ENCODE results near the gene C14orf93.

C14orf93 gene

DNA sequence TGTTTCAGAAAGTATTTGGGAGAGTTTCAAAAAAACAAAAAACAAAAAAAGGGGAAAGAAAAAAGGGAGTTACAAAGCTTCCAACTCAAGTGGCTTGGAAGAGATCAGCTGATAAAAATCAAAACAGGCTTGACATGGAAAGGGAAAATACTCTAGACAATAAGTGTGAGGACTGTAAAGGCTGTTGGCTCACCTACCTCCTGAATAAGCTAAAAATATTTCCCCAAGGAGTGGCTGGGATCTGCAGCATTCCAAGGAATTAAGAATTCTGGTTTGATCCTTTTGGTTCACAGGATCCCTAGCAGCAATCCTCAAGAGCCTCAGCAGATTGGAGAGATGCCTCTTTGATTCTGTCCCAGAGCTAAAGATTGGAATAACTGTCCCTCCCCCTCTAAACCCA, 16.4 kb downstream of the C14orf93 start:
- DNase-seq, result no peak

DNA sequence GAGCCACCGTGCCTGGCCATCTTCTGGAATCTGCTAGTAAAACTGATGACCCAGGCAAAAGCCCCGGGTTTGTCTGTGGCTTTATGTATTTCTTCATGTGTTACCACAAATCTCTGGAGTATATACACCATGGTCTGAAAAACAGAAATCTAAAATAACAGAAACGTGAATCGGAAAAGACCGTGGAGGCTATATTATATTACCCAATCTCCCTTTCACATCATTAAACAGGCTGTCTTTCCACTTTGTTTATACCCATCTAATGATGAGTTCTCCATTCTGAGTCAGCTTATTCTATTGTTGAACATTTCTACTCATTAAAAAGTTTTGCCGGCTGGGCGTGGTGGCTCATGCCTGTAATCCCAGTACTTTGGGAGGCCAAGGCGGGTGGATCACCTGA, 18.1 kb downstream of the C14orf93 start:
- DNase-seq, result no peak

DNA sequence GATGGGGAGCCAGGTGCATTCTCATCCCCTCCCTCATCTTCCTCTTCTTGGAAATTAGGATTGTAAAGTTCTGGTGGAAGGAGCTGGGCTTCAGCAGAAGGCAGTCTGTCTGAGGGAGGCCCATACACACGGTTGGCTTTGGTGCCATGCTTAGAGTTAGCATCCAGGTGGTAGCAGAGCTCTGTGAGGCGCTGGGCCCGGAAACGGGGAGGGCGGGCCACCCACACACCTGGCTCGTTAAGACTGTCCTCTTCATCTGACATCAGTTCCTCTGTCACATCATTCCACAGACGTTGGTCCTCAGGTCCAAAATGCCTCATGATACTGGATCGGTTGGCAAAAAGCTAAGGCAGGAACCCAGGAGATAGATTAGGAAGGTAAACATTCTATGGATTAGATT, 22.7 kb downstream of the C14orf93 start:
- no peak for DNase-seq

DNA sequence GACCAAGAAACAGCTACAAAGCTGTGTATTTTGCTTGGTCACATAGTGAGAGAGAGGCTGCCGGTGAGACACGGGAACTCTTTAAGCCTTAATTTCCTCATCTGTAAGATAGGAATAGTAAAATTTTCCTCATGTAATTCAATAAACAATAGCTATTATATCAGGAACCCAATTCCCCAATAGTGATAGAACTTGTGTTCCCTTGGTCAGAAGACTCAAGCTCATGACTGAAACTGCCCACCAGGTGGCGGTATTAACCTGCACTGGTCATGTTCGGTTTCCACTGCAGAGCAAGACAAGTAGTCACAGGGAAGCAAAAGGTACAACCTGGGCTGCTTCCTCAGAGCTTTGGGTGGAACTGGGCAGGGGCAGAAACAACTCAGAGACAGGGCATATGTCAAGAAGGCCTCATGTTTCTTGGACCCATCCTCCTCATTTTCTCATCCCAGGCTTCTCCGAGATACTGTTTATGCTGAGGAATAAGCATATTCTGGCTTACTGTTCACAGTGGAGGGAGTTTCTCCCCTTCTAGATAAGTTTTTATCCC, 23.4 kb downstream of the C14orf93 start:
- peak; percentile 67 for DNase-seq

DNA sequence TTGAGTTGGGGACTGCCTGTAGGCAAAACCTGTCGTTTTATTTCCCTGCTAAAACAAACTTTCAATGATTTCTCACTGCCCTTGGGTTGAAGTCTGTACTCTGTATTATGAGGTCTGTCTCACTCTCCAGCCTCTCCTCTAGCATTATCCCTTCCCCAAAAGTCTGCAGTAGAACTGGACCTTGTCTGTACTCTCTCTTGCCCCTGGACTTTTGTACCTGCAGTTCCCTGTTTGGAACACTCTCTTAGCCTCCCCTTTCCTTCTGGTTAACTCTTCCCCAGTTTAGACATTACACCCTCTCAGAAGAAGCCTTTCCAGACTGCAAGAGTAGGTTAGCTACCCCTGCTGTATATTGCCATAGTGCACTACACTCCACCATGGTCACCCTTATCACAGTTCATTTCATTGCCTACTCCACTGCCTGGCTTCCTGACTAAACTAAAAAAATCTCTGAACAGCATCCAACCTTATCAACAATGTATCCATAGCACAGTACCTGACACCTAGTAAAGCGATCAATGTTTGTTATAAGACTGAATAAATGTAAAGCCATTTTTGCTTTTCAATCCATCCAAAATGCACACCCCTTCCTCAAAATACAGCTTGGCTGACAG, 23.9 kb downstream of the C14orf93 start:
- DNase-seq, result no peak

DNA sequence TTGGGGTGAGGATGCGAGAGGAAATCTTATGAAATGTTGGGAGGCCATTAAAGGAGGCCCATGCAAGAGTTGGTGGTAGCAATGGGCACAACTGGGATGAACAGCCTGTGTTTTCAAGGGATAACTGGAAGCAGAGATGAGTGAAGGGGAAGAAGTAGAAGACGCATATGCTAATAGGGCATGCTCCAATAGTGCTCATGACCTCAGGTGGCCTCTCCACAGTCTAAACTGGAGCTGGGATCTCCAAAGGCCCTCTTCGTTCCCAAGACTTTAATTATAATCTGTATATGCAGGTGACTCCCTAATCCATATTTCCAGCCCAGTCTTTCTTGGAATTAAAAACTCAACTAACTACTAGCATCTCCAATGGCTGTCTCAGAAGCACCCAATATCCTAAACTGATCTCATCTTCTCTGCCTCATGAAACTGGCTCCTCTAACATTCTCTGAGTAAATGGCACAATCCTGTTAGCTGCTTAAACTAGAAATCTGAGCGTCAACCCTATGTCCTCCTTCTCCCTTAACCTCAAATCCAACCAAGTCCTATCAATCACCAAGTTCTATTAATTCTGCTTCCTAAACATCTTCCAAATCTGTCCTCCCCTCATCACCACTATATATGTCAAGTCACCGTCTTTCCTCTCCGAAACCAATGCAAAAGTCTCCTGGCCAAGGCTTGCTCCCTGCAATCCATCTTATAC, 24.8 kb downstream of the C14orf93 start:
- no peak for DNase-seq

DNA sequence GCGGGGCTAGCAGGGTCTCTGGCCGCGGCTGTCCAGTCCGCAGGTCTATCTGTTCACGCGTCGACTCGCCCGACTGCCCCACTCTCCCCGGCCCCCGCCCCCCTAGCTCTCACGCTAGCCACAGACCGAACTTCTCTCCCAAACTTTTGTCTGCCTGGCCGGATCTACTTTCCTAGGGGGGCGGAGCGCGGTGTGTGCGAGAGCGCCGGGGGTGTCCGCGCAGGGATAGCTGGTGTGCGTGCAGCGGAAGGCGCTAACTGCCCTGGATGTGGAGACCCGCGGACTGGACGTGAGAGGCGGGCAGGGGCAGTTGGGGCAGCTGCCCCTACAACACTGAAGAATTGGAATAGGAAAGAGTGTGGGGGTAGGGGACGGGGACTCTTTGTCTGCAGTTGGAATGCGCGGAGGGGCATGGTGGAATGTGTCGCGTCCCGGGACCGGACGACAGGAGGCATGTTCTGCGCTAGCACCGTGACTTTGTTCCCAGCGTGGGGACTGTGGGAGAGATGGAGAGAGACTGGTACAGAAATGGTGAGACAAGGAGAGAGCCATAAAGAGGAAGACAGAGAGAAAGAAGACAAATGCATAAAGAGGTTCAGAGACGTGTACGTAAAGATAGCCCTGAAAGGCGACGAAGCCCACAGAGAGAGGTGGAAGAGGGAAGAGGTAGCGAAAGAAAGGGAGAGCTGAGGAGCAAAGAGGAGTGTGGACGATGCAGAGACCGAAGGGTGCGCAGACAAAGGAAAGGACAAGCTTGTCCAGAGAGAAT, 27.3 kb downstream of the C14orf93 start, which contains the start of gene AJUBA:
Gene AJUBA (minus strand): TSS at position 75 of the 769 bp plus-strand sequence. CDS start 285 bp downstream, outside the sequence.
- peak; percentile 77 for DNase-seq

DNA sequence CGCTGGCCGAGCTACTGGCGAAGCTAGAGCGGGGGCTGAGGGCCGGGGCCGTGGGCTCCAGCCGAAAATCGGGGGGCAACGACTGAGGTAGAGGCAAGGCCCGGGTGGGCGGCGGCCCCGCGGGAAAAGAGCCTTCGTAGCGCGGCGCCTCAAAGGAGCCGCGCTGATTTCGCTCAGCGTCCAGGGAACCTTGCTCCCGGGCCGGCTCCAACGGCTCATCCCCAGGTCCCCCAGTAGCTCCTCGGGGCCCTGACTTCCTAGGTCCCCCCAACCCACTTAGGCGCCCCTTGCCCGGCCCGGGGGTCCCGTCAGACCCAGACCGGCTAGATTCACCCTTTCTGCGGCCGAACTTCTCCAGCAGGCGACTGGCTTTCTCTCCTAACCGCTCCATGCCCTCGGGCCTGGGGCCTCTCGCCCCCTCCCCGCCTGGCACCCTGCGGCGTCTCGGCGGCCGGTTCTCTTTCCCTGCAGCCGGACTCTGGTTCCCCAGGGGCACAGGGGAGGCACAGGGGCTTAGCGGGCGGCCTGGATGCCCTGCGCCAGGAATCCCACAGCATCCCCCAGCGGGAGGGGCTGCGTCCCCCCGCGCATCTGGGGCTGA, 28.0 kb downstream of the C14orf93 start:
- no peak for DNase-seq

DNA sequence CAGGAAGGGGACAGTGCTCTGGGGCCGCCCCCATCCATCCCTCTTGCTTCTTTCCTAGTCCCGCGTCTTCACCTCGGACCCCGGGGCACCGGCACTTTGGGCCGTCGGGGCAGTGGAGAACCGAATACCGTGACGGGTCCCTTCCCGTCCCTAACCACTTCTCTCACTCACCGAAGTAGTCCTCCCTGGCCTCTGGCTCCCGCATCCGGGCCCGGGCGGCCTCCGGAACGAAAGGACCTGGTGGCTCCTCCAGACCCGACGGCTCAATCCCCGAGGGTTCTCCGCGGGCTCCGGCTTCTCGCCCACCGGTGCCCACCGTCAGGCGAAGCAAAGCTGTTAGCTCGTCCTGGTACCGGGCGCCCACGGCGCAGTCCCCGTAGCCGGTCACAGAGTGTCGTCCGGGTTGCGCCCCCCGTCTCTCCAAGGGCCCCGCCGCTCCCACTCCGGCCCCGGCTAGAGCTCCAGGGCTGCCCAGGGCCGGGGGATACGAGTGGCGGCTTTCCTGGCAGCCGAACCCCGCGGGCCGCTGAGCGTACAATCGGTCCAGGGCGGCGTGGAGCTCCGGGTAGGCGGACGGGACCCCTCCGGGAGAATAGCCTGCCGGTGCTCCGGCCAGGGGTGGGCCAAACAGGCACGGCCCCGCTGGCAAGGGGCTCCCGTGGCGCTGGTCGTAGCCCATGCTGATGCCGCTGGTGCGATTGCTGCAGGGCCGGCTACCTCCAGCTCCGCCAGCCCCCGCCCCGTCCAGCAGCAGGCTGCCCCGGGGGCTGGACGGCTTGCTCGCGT, 28.7 kb downstream of the C14orf93 start:
- no peak for DNase-seq

DNA sequence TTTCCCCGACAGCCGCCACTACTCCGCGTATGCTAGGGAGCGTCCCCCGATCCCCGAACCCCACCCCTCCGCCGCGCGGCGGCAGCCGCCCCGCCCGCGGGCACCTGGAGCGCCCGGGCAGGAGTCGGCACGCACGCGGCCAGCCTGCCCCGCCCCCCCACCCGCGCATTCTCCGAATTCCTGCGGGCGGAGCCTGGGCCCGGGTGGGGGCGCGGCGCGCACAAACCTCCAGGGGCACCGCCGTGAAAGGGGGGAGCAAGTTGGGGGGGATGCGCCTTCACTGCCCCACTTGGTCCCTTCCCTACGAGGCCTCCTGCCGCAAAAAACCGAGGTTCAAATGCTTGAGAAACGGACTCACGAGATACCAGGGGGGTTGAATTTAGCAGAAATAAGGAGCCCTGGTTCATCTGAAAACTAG, 29.3 kb downstream of the C14orf93 start:
- DNase-seq, result peak; percentile 61

DNA sequence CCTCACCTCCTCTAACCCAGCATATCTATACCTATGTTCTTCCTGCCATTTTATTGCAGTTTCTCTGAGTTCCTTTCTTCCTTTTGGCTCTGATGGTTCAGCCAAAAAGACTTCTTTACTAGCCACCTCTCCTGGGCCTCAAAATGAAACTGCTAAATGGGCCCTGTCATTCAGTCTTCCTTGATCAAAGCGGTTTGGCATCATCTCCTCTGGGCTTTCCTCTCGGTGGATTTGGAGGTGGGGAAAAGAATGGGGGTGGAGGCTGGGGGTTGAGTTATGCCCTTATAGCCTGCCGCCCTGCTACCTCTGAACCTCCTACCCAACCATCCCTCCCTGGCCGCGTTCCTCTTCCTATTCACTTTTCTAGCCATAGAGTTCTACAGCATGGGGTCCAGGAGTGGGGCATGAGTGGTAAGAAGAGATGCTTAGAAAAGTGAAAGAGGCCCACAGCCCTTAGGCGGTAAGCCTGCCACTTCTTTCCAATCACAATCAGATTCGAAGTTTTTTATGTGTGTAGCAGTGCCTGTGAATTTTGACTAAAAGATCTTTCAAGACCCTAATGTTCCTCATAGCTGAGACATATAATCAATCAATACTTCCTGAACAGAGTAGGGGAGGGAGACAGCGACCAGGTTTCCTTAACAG, 30.1 kb downstream of the C14orf93 start:
- no peak for DNase-seq

DNA sequence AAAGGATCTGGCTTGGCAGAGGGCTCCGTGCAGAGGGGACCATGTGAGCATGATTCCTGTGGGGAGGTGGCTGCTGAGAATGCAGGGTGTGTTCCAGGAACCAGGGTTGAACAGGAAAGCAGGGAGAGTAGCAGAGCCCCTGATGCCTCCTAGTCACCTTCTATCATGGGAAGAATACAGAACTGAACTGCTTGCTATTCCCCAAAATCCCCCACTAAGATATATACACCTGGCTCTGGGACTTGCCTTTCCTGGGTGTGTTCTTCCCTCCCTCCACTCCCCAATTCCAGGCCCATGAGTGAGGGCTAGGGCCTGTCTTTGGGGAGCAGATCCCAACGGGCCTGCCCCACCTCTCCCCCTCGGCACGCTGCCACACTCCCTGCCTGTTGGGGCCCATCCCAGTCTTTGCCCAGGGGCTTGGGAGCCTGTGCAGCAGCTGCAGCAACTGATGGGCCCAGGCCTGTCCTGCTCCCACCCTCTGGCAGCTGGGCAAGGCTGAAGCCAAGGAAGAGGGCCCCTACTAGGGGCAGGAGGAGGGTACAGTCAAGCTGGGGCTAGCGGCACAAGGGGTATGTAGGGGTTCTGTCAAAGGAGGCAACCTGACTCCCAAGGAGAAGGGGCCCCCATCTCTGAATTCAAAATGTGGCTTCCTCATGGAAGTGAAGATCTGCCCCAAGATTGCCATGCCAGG, 30.8 kb downstream of the C14orf93 start:
- DNase-seq, result no peak

DNA sequence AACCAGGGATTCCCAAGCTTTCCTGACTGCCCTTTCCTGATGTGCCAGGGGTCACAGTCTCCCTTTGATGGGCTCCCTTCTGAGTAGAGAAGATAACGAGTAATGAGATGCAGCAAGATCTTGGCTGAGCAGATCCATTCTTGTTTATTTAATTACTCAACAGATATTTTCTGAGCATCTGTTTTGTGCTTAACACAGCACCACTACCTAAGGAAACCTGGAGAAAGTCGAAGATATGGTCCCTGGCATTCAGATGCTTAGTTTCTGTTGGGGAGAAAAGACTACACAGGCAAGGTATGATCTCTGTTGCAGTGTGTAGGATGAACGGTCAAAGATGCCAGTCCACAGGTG, 31.5 kb downstream of the C14orf93 start:
- DNase-seq, result no peak

DNA sequence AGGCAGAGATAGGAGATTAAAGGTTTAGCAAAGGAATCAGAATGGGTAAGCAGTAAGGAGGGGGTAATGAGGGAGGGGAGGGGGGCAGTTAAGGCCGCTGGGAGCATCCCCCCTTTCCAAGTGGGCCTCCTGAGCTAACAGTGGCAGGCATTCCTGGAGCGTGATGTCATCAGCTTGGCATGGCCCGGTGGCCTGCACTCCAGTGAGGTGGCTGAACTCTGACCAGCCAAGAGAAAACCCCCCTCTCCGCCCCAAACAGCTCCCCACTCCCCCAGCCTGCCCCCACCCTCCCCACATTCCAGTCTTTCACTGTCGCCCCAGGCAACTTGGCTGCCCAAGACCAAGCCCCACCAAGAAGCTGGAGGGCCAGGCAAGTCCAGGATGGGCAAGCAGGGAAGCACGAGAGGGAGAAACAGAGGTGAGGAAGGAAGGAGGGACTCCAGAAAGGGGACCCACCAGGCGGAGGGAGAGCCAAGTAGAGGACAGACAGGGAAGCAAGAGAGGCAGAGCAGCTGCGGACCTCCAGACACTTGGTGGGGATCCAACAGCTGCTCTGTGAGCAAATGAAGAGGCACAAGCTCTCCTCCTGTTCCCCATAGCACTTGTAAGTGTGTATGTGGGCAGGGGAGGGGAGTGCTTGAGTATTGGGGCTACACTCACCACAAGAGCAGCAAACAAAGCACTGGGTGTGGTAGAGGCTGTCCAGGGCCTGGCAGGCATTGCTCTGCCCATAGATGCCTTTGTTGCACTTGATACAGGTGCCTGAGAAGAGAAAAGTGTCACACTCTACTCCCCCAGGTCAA, 32.1 kb downstream of the C14orf93 start:
- peak; percentile 85 for DNase-seq

DNA sequence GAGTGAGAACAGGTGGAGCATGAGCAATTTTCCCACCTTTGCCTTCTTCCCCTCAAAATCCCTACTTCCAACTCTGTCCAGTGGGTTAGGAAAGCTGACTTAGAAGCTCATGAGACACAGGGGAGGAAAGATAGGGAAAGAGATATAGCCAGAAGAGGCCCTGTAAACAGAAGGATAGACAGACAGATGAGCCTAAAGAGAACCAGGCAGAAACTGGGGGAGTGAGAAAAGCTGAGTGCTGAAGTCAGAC, 32.6 kb downstream of the C14orf93 start:
- DNase-seq, result no peak

DNA sequence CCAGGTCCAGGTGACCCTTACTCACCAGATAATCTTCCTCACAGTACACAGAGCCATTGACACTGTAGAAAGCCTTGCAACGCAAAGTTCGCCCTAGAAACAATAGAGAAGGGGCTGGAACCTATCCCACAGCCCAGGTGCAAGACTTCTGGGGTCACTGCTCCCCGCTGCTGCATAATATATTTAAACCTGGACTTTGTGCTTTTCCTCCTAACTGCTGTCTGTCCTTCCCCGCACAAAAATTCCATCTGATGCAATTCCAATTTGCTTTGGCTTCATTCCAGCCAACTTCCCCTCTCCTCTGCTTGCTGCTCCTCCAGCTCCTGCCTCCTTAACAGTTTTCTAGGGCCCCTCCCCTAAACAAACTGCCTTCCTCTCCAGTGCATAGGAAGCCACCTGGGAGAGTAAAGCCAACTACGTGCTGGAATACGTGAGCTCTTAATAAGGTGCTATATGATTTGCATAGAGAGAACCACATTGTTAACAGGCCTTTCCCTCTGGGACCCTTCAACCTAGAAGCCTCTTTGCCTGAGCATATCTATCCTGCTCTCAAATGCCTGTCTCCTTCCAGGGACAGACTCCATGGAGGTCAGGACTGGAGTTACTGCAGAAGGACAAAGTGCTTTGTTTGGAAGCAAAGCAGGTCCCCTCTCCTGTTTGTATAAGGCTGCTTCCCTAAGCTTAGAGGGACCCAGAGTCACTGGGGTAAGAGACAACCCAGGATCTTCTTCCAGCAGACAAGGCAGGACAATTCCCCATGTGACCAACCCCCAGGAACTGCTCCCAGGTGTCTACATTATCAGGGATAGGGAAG, 33.1 kb downstream of the C14orf93 start:
- DNase-seq, result peak; percentile 79

DNA sequence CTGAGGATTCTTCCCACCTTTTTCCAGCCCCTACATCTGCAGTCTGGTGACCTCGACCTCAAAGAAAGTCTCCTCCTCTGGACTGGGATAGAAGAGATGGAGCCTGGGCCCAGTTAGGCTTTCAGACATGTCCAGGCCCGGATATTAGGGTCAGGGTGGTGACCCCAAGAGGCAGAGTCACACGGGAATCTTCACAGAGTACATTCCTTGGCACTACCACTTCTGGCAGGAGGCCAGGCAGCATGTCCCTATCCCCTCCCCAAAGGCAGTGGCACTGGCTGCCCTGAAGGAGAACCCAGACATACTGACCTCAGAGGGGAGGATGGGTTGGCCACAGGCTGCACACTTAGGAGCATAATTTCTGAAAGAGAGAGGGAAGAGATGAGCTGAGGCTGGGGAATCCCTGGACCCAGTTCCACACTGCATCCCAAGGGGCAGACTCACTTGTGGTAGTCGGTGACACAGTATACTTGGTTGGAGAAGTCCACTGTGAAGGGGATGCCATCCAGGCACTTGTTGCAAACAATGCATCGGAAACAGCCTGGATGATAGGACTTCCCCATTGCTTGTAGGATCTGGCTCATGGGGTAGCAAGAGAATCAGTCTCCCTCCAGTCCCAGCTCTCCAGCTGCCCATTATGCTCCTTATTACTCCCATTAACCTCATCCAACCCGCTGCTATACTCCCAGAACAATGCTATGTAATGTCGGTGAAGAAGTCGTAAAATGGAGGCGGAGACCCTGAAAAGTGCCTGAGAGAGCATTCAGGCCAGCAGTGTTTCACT, 35.2 kb downstream of the C14orf93 start:
- no peak for DNase-seq

DNA sequence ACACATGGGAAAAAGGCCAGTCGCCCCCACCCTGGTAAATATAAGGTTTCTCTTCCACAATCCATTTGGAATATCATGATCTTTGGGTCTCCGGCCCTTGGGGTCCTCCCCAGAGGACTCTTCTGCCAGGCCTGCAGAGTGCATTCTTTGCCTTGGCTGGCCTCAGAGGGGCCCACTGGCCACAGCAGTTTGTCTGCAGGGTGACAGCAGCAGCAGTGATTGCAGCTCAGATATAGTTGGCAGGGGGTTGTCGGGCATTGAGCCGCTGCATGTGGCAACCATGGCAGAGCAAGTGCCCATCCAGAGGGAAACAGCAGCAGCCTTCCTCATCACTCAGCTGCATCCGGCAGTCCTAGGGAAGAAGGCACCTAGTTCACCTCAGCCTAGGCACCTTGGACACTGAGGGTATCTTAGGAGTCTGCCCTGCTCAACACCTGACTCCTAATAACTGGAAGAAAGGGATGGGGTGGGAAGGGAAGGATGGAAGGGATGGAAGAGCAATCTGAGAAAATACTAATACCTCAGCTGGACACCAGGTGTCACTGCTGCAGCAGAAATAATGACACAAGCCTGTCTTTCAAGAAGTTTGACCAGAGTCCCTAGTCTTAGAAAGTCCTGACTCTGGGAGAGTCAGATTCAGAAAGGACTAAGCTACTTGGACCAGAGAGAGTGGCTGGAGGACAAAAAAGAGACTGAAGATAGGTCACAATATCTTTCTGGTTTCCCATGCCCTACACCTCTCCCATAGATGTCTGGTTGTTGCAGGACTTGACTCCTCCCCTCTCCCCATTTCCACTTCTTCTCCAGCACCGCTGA, 36.5 kb downstream of the C14orf93 start:
- peak; percentile 64 for DNase-seq
